ENCODE results near the gene GNAL.

DNA sequence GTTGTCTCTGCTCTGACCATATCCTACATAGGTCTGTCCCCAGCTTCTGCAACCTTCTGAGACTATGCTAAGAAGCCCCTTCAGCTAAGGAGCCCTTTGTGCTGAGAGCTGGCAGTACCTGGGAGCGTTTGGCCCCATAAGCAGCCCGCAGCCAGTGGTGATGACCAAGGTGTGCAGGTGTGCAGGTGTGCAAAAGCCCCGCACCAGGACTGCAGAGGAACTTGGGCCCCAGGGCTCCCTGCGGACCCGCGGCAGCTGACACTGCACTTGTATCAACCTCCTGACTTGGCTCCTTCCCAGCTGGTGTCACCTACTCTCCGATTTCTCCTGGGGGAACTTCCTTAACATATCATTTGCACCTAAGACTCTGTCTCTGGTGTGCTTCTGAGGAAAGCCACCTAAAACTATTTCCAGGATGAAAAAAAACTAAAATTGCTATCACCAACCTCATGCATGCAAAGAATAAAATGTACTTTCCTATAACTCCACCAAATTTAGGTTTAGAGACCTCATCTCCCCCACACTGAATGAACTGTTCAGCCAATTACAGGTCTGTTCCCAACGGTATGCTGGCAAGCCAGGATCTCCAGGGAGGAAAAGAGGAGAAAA, 16.1 kb upstream of the GNAL start:
- TF ChIP-seq, protein P1, sequence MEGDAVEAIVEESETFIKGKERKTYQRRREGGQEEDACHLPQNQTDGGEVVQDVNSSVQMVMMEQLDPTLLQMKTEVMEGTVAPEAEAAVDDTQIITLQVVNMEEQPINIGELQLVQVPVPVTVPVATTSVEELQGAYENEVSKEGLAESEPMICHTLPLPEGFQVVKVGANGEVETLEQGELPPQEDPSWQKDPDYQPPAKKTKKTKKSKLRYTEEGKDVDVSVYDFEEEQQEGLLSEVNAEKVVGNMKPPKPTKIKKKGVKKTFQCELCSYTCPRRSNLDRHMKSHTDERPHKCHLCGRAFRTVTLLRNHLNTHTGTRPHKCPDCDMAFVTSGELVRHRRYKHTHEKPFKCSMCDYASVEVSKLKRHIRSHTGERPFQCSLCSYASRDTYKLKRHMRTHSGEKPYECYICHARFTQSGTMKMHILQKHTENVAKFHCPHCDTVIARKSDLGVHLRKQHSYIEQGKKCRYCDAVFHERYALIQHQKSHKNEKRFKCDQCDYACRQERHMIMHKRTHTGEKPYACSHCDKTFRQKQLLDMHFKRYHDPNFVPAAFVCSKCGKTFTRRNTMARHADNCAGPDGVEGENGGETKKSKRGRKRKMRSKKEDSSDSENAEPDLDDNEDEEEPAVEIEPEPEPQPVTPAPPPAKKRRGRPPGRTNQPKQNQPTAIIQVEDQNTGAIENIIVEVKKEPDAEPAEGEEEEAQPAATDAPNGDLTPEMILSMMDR (IDR thresholded peaks at IDR 0.05), result no peak
- no peak for TF ChIP-seq POLR2A (IDR thresholded peaks at IDR 0.05)

All from testis (tissue), 2 donors.